IMR-90 (cell line): ENCODE results near the gene CD38. TPM values are rescaled to one million over a fixed set of nuclear protein-coding genes. Genes with fewer than 3 reads are reported as not detected.

Experiments
- ATAC-seq: fragments of 200-7000 bp; cut with Tn5 transposase; 2 replicates; pipeline ENCODE4 v1.9.1; 2020; ENCODE audit warnings: low read depth, mild to moderate bottlenecking, moderate library complexity
- BruUV-seq: library from RNA; stranded (reverse); fragments of 400-500 nt; replicated peaks from 2 replicates; lab custom pipeline; 2021; lab: Mats Ljungman, UMichigan
- CTCF ChIA-PET: fragments of 300-600 bp; formaldehyde crosslinking; extraction: SDS; loops from one replicate; lab custom pipeline; 2021; ENCODE audit warnings: antibody characterized with exemption; lab: Yijun Ruan, JAX
- POLR2A ChIA-PET: fragments of 300-600 bp; sonication (Branson Sonifier 250); formaldehyde crosslinking; loops from one replicate; lab custom pipeline; 2022; ENCODE audit warnings: antibody characterized with exemption; ENCODE audit not compliant: unreplicated experiment; lab: Charles Lee
- DNase-seq: peaks from one replicate; pipeline ENCODE4 v3.0.0; 2013
- H2AFZ ChIP-seq: replicated peaks from 2 replicates; pipeline ENCODE3; 2013; ENCODE audit warnings: low read length, mild to moderate bottlenecking; ENCODE audit not compliant: poor library complexity
- H2AK5ac ChIP-seq: 2 replicates; pipeline ENCODE4 v1.6.1; 2013; ENCODE audit warnings: low read depth, low read length, inconsistent platforms
- H2AK9ac ChIP-seq: replicated peaks from 2 replicates; pipeline ENCODE3; 2013; ENCODE audit warnings: mild to moderate bottlenecking, low read depth, low read length, moderate library complexity; ENCODE audit not compliant: poor library complexity
- H2BK120ac ChIP-seq: 2 replicates; pipeline ENCODE4 v1.6.1; 2013; ENCODE audit warnings: low read depth, low read length, inconsistent platforms
- H2BK15ac ChIP-seq: 3 replicates; pipeline ENCODE4 v1.6.1; 2013; ENCODE audit warnings: low read depth, low read length, inconsistent platforms
- H2BK20ac ChIP-seq: 2 replicates; pipeline ENCODE4 v1.6.1; 2013; ENCODE audit warnings: low read depth, mild to moderate bottlenecking, inconsistent platforms, low read length, moderate library complexity
- H2BK5ac ChIP-seq: 2 replicates; pipeline ENCODE4 v1.6.1; 2013; ENCODE audit warnings: mild to moderate bottlenecking, low read depth, low read length, inconsistent platforms; ENCODE audit not compliant: poor library complexity, severe bottlenecking
- H3K14ac ChIP-seq: replicated peaks from 2 replicates; pipeline ENCODE4 v1.6.1; 2013; ENCODE audit warnings: low read depth, low read length, inconsistent platforms
- H3K18ac ChIP-seq: 2 replicates; pipeline ENCODE4 v1.6.1; 2013; ENCODE audit warnings: low read depth, low read length, control low read depth
- H3K23ac ChIP-seq: 2 replicates; pipeline ENCODE4 v1.6.1; 2013; ENCODE audit warnings: low read depth, low read length, inconsistent platforms
- H3K27ac ChIP-seq: 2 replicates; pipeline ENCODE4 v1.5.1; 2013; ENCODE audit warnings: mild to moderate bottlenecking, control low read depth, low read length; ENCODE audit not compliant: insufficient read depth
- H3K27me3 ChIP-seq: 2 replicates; pipeline ENCODE4 v1.6.1; 2013; ENCODE audit warnings: low read length; ENCODE audit not compliant: control insufficient read depth, insufficient read depth
- H3K36me3 ChIP-seq: 2 replicates; pipeline ENCODE4 v1.6.1; 2013; ENCODE audit warnings: low read length, mixed read lengths; ENCODE audit not compliant: control insufficient read depth, insufficient read depth
- H3K4ac ChIP-seq: 2 replicates; pipeline ENCODE4 v1.6.1; 2013; ENCODE audit warnings: low read depth, low read length, inconsistent platforms
- H3K4me1 ChIP-seq: 2 replicates; pipeline ENCODE4 v1.6.1; 2013; ENCODE audit warnings: low read length, mixed read lengths; ENCODE audit not compliant: control insufficient read depth, insufficient read depth
- H3K4me2 ChIP-seq: 2 replicates; pipeline ENCODE4 v1.6.1; 2013; ENCODE audit warnings: low read depth, mild to moderate bottlenecking, control low read depth, low read length, moderate library complexity
- H3K4me3 ChIP-seq: 2 replicates; pipeline ENCODE4 v1.5.1; 2013; ENCODE audit warnings: low read depth, mild to moderate bottlenecking, control low read depth, low read length, moderate library complexity; ENCODE audit not compliant: insufficient read depth
- H3K56ac ChIP-seq: 2 replicates; pipeline ENCODE4 v1.6.1; 2013; ENCODE audit warnings: low read length, inconsistent platforms; ENCODE audit not compliant: insufficient read depth; ENCODE audit errors: extremely low read depth
- H3K79me1 ChIP-seq, 2 experiments: 2 replicates each; pipeline ENCODE4 v1.6.1; 2013; ENCODE audit warnings: low read length in 2 of 2, inconsistent platforms in 1 of 2, low read depth in 1 of 2
- H3K9ac ChIP-seq: 2 replicates; pipeline ENCODE4 v1.6.1; 2013; ENCODE audit warnings: low read depth, low read length, control low read depth
- H3K9me1 ChIP-seq: 2 replicates; pipeline ENCODE4 v1.6.1; 2013; ENCODE audit warnings: low read length, inconsistent platforms; ENCODE audit not compliant: insufficient read depth
- H3K9me3 ChIP-seq: 2 replicates; pipeline ENCODE4 v1.6.1; 2013; ENCODE audit warnings: low read length; ENCODE audit not compliant: control insufficient read depth, insufficient read depth
- H4K20me1 ChIP-seq: 2 replicates; pipeline ENCODE4 v1.6.1; 2013; ENCODE audit warnings: low read length, inconsistent platforms; ENCODE audit not compliant: insufficient read depth
- H4K5ac ChIP-seq: 2 replicates; pipeline ENCODE4 v1.6.1; 2013; ENCODE audit warnings: mild to moderate bottlenecking, low read depth, low read length, control low read depth
- H4K8ac ChIP-seq, 2 experiments: 2 replicates each; pipeline ENCODE4 v1.6.1; 2013; ENCODE audit warnings: low read depth in 2 of 2, low read length in 2 of 2, control low read depth in 1 of 2, inconsistent platforms in 1 of 2
- H4K91ac ChIP-seq: 2 replicates; pipeline ENCODE4 v1.6.1; 2013; ENCODE audit warnings: low read depth, low read length, inconsistent platforms; ENCODE audit not compliant: insufficient read depth
- BHLHE40 ChIP-seq: fragments of 150-350 bp; IDR thresholded peaks from 2 replicates; pipeline ENCODE4 v1.6.1; 2016; ENCODE audit warnings: mild to moderate bottlenecking, low read depth, low read length
- MAZ ChIP-seq: IDR thresholded peaks from 2 replicates; pipeline ENCODE4 v1.6.1; 2012; ENCODE audit warnings: low read depth, mild to moderate bottlenecking, low read length, improper control_type of control experiment, moderate library complexity, borderline replicate concordance
- MXI1 ChIP-seq: IDR thresholded peaks from 2 replicates; pipeline ENCODE4 v1.6.1; 2012; ENCODE audit warnings: low read depth, mild to moderate bottlenecking, low read length, moderate library complexity, borderline replicate concordance
- SMC3 ChIP-seq: fragments of 150-350 bp; IDR thresholded peaks from 2 replicates; pipeline ENCODE4 v1.6.1; 2016; ENCODE audit warnings: low read depth, mild to moderate bottlenecking, antibody characterized with exemption, low read length, moderate library complexity
- WGBS, 2 experiments: methylation state at CpG; one replicate each; pipeline versions ENCODE4 v1.1.5 to v1.1.7; 2013; ENCODE audit warnings: missing lambda C conversion rate in 2 of 2; ENCODE audit not compliant: insufficient read length in 1 of 2; ENCODE audit errors: extremely low coverage in 2 of 2; 5-methylcytosine and 5-hydroxymethylcytosine counted together
- dilution Hi-C: fragments of 300-500 bp; cut with HindIII; formaldehyde crosslinking; loops from one replicate; pipeline ENCODE4 v1.14.3; 2018; ENCODE audit warnings: low sequenced_read_pairs; ENCODE audit not compliant: unreplicated experiment
- in situ Hi-C: fragments of 300-500 bp; cut with MboI; formaldehyde crosslinking; loops from 3 replicates; pipeline ENCODE4 v1.14.3; 2019; ENCODE audit warnings: low sequenced_read_pairs, inconsistent platforms, mixed read lengths
- intact Hi-C: fragments of 100-400 bp; cut with micrococcal nuclease; formaldehyde crosslinking; loops from 2 replicates; pipeline ENCODE4 v1.10.0; 2022
- polyA plus RNA-seq, 3 experiments: library from polyadenylated mRNA; depleted of rRNA; stranded (reverse); fragments of >200 nt; gene quantifications; 2 replicates each; pipeline ENCODE4 v1.2.3, GENCODE V29; 2012; ENCODE audit warnings: low replicate concordance in 1 of 3
- total RNA-seq: library from RNA; depleted of rRNA; stranded (reverse); fragments of >200 nt; gene quantifications from 2 replicates; pipeline ENCODE4 v1.2.3, GENCODE V29; 2012
- TF ChIP-seq, protein P1 (sequence below): fragments of 150-350 bp; IDR thresholded peaks from 2 replicates; pipeline ENCODE4 v1.6.1; 2016; ENCODE audit warnings: low read depth, mild to moderate bottlenecking, low read length, moderate library complexity, borderline replicate concordance
- TF ChIP-seq, protein P2 (sequence below): conservative IDR thresholded peaks from 2 replicates; pipeline ENCODE4 v1.5.1; 2012; ENCODE audit warnings: mild to moderate bottlenecking, low read depth, low read length, improper control_type of control experiment

CD38 gene
- total and polyA plus RNA-seq, 2 of the 4 experiments (the other 2 are of a cell fraction) = not detected

DNA sequence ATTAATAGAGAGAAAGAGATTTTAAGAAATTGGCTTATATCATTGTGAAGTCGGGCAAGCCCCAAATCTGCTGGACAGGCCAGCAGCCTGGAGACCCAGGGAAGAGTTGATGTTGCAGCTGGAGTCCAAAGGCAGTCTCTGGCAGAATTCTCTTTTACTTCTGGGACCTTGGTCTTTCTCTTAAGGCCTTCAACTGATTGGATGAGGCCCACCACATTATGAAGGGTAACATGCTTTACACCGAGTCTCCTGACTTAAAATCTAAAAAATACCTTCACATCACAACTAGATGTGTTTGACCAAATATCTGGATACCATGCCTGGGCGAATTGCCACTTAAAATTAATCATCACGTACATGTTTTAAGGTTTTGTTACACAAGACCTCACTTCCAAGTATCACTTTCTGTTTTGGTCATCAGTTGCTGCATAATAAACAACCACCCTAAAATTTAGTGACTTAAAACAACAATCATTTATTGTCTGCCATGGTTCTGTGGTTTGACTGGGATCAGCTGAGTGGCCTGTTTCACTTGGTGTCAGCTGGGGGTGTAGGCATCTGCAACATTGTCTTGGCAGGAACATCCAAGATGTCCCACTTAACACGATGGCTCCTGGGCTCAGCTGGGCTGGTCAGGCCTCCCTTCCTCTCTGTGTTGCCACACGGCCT, 3.4 kb downstream of the CD38 start:
- Histone ChIP-seq H3K79me1 (no peaks in the 10 kb centered on the region), H3K18ac (no peak overlapping the region), H3K9me3 (no peaks in the 10 kb centered on the region), H3K36me3 (no peaks in the 10 kb centered on the region), H2AK9ac (no peak overlapping the region), H2BK120ac (no peak overlapping the region), H3K9me1 (no peaks in the 10 kb centered on the region), H2BK5ac (no peak overlapping the region), H4K20me1 (no peaks in the 10 kb centered on the region), H3K9ac (no peak overlapping the region), H3K27ac (no peak overlapping the region), H3K27me3 (peaks cover 48% of the 10 kb centered on the region), H4K91ac (no peak overlapping the region), H3K4me1 (no peaks in the 10 kb centered on the region; the same call in 1 of the 2 replicates), H2AFZ (no peak overlapping the region), H3K23ac (no peak overlapping the region), H2BK20ac (no peak overlapping the region), H3K14ac (no peak overlapping the region), H2AK5ac (no peak overlapping the region), H3K4ac (no peak overlapping the region), H3K4me3 (no peak overlapping the region), H4K8ac (no peak overlapping the region), H2BK15ac (no peak overlapping the region), H3K56ac (no peak overlapping the region), H3K4me2 (no peak overlapping the region), H4K5ac (no peak overlapping the region)
- intact Hi-C loops = no loop called here
- CTCF ChIA-PET = interaction anchor here (0.6 to 1.1 kb wide), 2 partner anchors 9 to 20 kb away, joined by 3 read pairs; no protein-coding TSS in a partner anchor
- ATAC-seq (no peak), DNase-seq (no peak)
- TF ChIP-seq SMC3 (no peak), MAZ (no peak), MXI1 (no peak), BHLHE40 (no peak)
- TF ChIP-seq, protein P1, sequence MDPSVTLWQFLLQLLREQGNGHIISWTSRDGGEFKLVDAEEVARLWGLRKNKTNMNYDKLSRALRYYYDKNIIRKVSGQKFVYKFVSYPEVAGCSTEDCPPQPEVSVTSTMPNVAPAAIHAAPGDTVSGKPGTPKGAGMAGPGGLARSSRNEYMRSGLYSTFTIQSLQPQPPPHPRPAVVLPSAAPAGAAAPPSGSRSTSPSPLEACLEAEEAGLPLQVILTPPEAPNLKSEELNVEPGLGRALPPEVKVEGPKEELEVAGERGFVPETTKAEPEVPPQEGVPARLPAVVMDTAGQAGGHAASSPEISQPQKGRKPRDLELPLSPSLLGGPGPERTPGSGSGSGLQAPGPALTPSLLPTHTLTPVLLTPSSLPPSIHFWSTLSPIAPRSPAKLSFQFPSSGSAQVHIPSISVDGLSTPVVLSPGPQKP = no peak
- TF ChIP-seq, protein P2, sequence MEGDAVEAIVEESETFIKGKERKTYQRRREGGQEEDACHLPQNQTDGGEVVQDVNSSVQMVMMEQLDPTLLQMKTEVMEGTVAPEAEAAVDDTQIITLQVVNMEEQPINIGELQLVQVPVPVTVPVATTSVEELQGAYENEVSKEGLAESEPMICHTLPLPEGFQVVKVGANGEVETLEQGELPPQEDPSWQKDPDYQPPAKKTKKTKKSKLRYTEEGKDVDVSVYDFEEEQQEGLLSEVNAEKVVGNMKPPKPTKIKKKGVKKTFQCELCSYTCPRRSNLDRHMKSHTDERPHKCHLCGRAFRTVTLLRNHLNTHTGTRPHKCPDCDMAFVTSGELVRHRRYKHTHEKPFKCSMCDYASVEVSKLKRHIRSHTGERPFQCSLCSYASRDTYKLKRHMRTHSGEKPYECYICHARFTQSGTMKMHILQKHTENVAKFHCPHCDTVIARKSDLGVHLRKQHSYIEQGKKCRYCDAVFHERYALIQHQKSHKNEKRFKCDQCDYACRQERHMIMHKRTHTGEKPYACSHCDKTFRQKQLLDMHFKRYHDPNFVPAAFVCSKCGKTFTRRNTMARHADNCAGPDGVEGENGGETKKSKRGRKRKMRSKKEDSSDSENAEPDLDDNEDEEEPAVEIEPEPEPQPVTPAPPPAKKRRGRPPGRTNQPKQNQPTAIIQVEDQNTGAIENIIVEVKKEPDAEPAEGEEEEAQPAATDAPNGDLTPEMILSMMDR = no peak
- POLR2A ChIA-PET = no interaction called here
- dilution Hi-C loops = no loop called here
- WGBS, 2 experiments = no CpG with 5 or more reads among the region's 6 CpGs
- no TSS peak for BruUV-seq
- in situ Hi-C loops = no loop called here
